ENCODE data around the gene FCHSD1.

FCHSD1 gene

GRCh38 chr5:141654298-141654697 lies 3.1 kb upstream of the FCHSD1 start:
- Histone ChIP-seq H2BK15ac (replicated peaks; ENCODE audit: low read depth) (no peak overlapping the region), H3K4me1 (ENCODE audit: control insufficient read depth, low read depth, low read length) (peaks cover 2% of the 10 kb centered on the region), H3K4me3 (ENCODE audit: low read length) (no peak overlapping the region), H3K56ac (ENCODE audit: low read length) (no peak overlapping the region), H3K27me3 (ENCODE audit: insufficient read depth, low read length, poor library complexity) (no peaks in the 10 kb centered on the region), H3K79me2 (ENCODE audit: control insufficient read depth, insufficient read depth, low read length) (no peaks in the 10 kb centered on the region), H3K9ac (ENCODE audit: low read length) (no peak overlapping the region), H3K23ac (ENCODE audit: low read length) (no peak overlapping the region), H4K8ac (ENCODE audit: low read depth, low read length) (no peak overlapping the region), H3K36me3 (ENCODE audit: control insufficient read depth, insufficient read depth, low read length) (peaks cover 3% of the 10 kb centered on the region), H3K4ac (ENCODE audit: low read depth, low read length) (no peak overlapping the region), H3K27ac (ENCODE audit: low read depth, low read length) (no peak overlapping the region), H3K79me1 (ENCODE audit: low read length) (no peaks in the 10 kb centered on the region), H4K5ac (ENCODE audit: low read length) (no peak overlapping the region), H2BK120ac (ENCODE audit: low read depth, low read length) (no peak overlapping the region), H2BK5ac (ENCODE audit: low read length) (no peak overlapping the region), H2AK5ac (ENCODE audit: low read length) (no peak overlapping the region), H3K4me2 (ENCODE audit: low read length) (no peak overlapping the region), H3K18ac (ENCODE audit: low read length) (no peak overlapping the region)
- no CpG with 5 or more reads among the region's 2 CpGs for WGBS (ENCODE audit: extremely low coverage, insufficient coverage, low lambda C conversion rate)
- DNase-seq = no peak

GRCh38 chr5:141651728-141652105 lies 499 bp upstream of the FCHSD1 start:
- no peak overlapping the region for H2BK15ac ChIP-seq (replicated peaks; ENCODE audit: low read depth)
- no peak for DNase-seq
- no peak overlapping the region for H4K5ac ChIP-seq (ENCODE audit: low read length)
- WGBS (ENCODE audit: extremely low coverage, insufficient coverage, low lambda C conversion rate) = no CpG with 5 or more reads among the region's 9 CpGs
- H3K4ac ChIP-seq (ENCODE audit: low read depth, low read length) = no peak overlapping the region
- H3K23ac ChIP-seq (ENCODE audit: low read length) = no peak overlapping the region
- peaks cover 2% of the 10 kb centered on the region for H3K36me3 ChIP-seq (ENCODE audit: control insufficient read depth, insufficient read depth, low read length)
- no peaks in the 10 kb centered on the region for H3K27me3 ChIP-seq (ENCODE audit: insufficient read depth, low read length, poor library complexity)
- H3K4me3 ChIP-seq (ENCODE audit: low read length) = no peak overlapping the region
- no peaks in the 10 kb centered on the region for H3K79me2 ChIP-seq (ENCODE audit: control insufficient read depth, insufficient read depth, low read length)
- no peak overlapping the region for H2BK5ac ChIP-seq (ENCODE audit: low read length)
- H3K18ac ChIP-seq (ENCODE audit: low read length) = no peak overlapping the region
- peak overlapping the region; percentile 37 for H3K4me2 ChIP-seq (ENCODE audit: low read length)
- peaks cover 2% of the 10 kb centered on the region for H3K4me1 ChIP-seq (ENCODE audit: control insufficient read depth, low read depth, low read length)
- peak overlapping the region; percentile 43 for H3K9ac ChIP-seq (ENCODE audit: low read length)
- H3K56ac ChIP-seq (ENCODE audit: low read length) = peak overlapping the region; percentile 44
- no peak overlapping the region for H3K27ac ChIP-seq (ENCODE audit: low read depth, low read length)
- no peak overlapping the region for H4K8ac ChIP-seq (ENCODE audit: low read depth, low read length)
- no peak overlapping the region for H2AK5ac ChIP-seq (ENCODE audit: low read length)
- no peak overlapping the region for H2BK120ac ChIP-seq (ENCODE audit: low read depth, low read length)
- H3K79me1 ChIP-seq (ENCODE audit: low read length) = no peaks in the 10 kb centered on the region

- no peak overlapping the region for H2BK120ac ChIP-seq (ENCODE audit: low read depth, low read length)
- H3K27me3 ChIP-seq (ENCODE audit: insufficient read depth, low read length, poor library complexity) = no peaks in the 10 kb centered on the region
- H3K79me1 ChIP-seq (ENCODE audit: low read length) = no peaks in the 10 kb centered on the region
- no peak overlapping the region for H3K4ac ChIP-seq (ENCODE audit: low read depth, low read length)
- H4K5ac ChIP-seq (ENCODE audit: low read length) = no peak overlapping the region
- H3K9ac ChIP-seq (ENCODE audit: low read length) = no peak overlapping the region
- H3K18ac ChIP-seq (ENCODE audit: low read length) = no peak overlapping the region
- peaks cover 2% of the 10 kb centered on the region for H3K4me1 ChIP-seq (ENCODE audit: control insufficient read depth, low read depth, low read length)
- H3K79me2 ChIP-seq (ENCODE audit: control insufficient read depth, insufficient read depth, low read length) = no peaks in the 10 kb centered on the region
- H3K27ac ChIP-seq (ENCODE audit: low read depth, low read length) = no peak overlapping the region
- no peak overlapping the region for H3K56ac ChIP-seq (ENCODE audit: low read length)
- no peak overlapping the region for H2BK5ac ChIP-seq (ENCODE audit: low read length)
- no peak overlapping the region for H2AK5ac ChIP-seq (ENCODE audit: low read length)
- DNase-seq = no peak
- H3K36me3 ChIP-seq (ENCODE audit: control insufficient read depth, insufficient read depth, low read length) = peaks cover 2% of the 10 kb centered on the region
- no peak overlapping the region for H4K8ac ChIP-seq (ENCODE audit: low read depth, low read length)
- H3K23ac ChIP-seq (ENCODE audit: low read length) = no peak overlapping the region
- no peak overlapping the region for H3K4me2 ChIP-seq (ENCODE audit: low read length)
- H3K4me3 ChIP-seq (ENCODE audit: low read length) = no peak overlapping the region
- H2BK15ac ChIP-seq (replicated peaks; ENCODE audit: low read depth) = no peak overlapping the region
Observed at GRCh38 chr5:141649972-141650371, 1.2 kb downstream of the FCHSD1 start.

- H4K8ac ChIP-seq (ENCODE audit: low read depth, low read length) = no peak overlapping the region
- no peaks in the 10 kb centered on the region for H3K79me2 ChIP-seq (ENCODE audit: control insufficient read depth, insufficient read depth, low read length)
- H4K5ac ChIP-seq (ENCODE audit: low read length) = no peak overlapping the region
- no peak overlapping the region for H3K4me3 ChIP-seq (ENCODE audit: low read length)
- no peak overlapping the region for H3K9ac ChIP-seq (ENCODE audit: low read length)
- no peak overlapping the region for H3K23ac ChIP-seq (ENCODE audit: low read length)
- H3K4me1 ChIP-seq (ENCODE audit: control insufficient read depth, low read depth, low read length) = peaks cover 2% of the 10 kb centered on the region
- no peak overlapping the region for H2AK5ac ChIP-seq (ENCODE audit: low read length)
- DNase-seq = no peak
- no peak overlapping the region for H3K4ac ChIP-seq (ENCODE audit: low read depth, low read length)
- no peak overlapping the region for H3K4me2 ChIP-seq (ENCODE audit: low read length)
- peaks cover 2% of the 10 kb centered on the region for H3K36me3 ChIP-seq (ENCODE audit: control insufficient read depth, insufficient read depth, low read length)
- no peak overlapping the region for H2BK5ac ChIP-seq (ENCODE audit: low read length)
- H3K79me1 ChIP-seq (ENCODE audit: low read length) = no peaks in the 10 kb centered on the region
- no peak overlapping the region for H3K18ac ChIP-seq (ENCODE audit: low read length)
- peak overlapping the region; percentile 15 for H3K56ac ChIP-seq (ENCODE audit: low read length)
- no peak overlapping the region for H2BK15ac ChIP-seq (replicated peaks; ENCODE audit: low read depth)
- H2BK120ac ChIP-seq (ENCODE audit: low read depth, low read length) = no peak overlapping the region
- no peaks in the 10 kb centered on the region for H3K27me3 ChIP-seq (ENCODE audit: insufficient read depth, low read length, poor library complexity)
- H3K27ac ChIP-seq (ENCODE audit: low read depth, low read length) = no peak overlapping the region
- WGBS (ENCODE audit: extremely low coverage, insufficient coverage, low lambda C conversion rate) = no CpG with 5 or more reads among the region's 17 CpGs
Observed at GRCh38 chr5:141649056-141649688, 2.0 kb downstream of the FCHSD1 start.

- Histone ChIP-seq H3K4me1 (ENCODE audit: control insufficient read depth, low read depth, low read length) (peaks cover 2% of the 10 kb centered on the region), H2BK5ac (ENCODE audit: low read length) (no peak overlapping the region)
Observed at GRCh38 chr5:141647851-141648250, 3.4 kb downstream of the FCHSD1 start.

GRCh38 chr5:141647242-141647641 lies 4.0 kb downstream of the FCHSD1 start:
- no peaks in the 10 kb centered on the region for H3K79me2 ChIP-seq (ENCODE audit: control insufficient read depth, insufficient read depth, low read length)

More at GRCh38 chr5:141647851-141648250, 3.4 kb downstream of the FCHSD1 start:
- no peak overlapping the region for H2AK5ac ChIP-seq (ENCODE audit: low read length)
- no peak overlapping the region for H3K18ac ChIP-seq (ENCODE audit: low read length)
- H4K5ac ChIP-seq (ENCODE audit: low read length) = no peak overlapping the region
- H3K79me1 ChIP-seq (ENCODE audit: low read length) = no peaks in the 10 kb centered on the region
- H3K56ac ChIP-seq (ENCODE audit: low read length) = no peak overlapping the region
- H3K4me3 ChIP-seq (ENCODE audit: low read length) = no peak overlapping the region
- no peak overlapping the region for H4K8ac ChIP-seq (ENCODE audit: low read depth, low read length)
- no peak overlapping the region for H3K27ac ChIP-seq (ENCODE audit: low read depth, low read length)
- no peak overlapping the region for H2BK15ac ChIP-seq (replicated peaks; ENCODE audit: low read depth)
- no CpG with 5 or more reads among the region's 3 CpGs for WGBS (ENCODE audit: extremely low coverage, insufficient coverage, low lambda C conversion rate)
- H2BK120ac ChIP-seq (ENCODE audit: low read depth, low read length) = no peak overlapping the region
- H3K79me2 ChIP-seq (ENCODE audit: control insufficient read depth, insufficient read depth, low read length) = no peaks in the 10 kb centered on the region
- no peaks in the 10 kb centered on the region for H3K36me3 ChIP-seq (ENCODE audit: control insufficient read depth, insufficient read depth, low read length)
- H3K27me3 ChIP-seq (ENCODE audit: insufficient read depth, low read length, poor library complexity) = no peaks in the 10 kb centered on the region
- no peak overlapping the region for H3K9ac ChIP-seq (ENCODE audit: low read length)
- H3K23ac ChIP-seq (ENCODE audit: low read length) = no peak overlapping the region
- H3K4me2 ChIP-seq (ENCODE audit: low read length) = no peak overlapping the region
- DNase-seq = no peak
- no peak overlapping the region for H3K4ac ChIP-seq (ENCODE audit: low read depth, low read length)

More at GRCh38 chr5:141647242-141647641, 4.0 kb downstream of the FCHSD1 start:
- H3K4me3 ChIP-seq (ENCODE audit: low read length) = no peak overlapping the region
- H3K27me3 ChIP-seq (ENCODE audit: insufficient read depth, low read length, poor library complexity) = no peaks in the 10 kb centered on the region
- H3K27ac ChIP-seq (ENCODE audit: low read depth, low read length) = no peak overlapping the region
- no peak overlapping the region for H2BK120ac ChIP-seq (ENCODE audit: low read depth, low read length)
- H3K4ac ChIP-seq (ENCODE audit: low read depth, low read length) = no peak overlapping the region
- no peak for DNase-seq
- no peak overlapping the region for H3K23ac ChIP-seq (ENCODE audit: low read length)
- H3K36me3 ChIP-seq (ENCODE audit: control insufficient read depth, insufficient read depth, low read length) = no peaks in the 10 kb centered on the region
- H4K8ac ChIP-seq (ENCODE audit: low read depth, low read length) = no peak overlapping the region
- H3K79me1 ChIP-seq (ENCODE audit: low read length) = no peaks in the 10 kb centered on the region
- no peak overlapping the region for H3K18ac ChIP-seq (ENCODE audit: low read length)
- no peak overlapping the region for H2BK15ac ChIP-seq (replicated peaks; ENCODE audit: low read depth)
- no peak overlapping the region for H2BK5ac ChIP-seq (ENCODE audit: low read length)
- WGBS (ENCODE audit: extremely low coverage, insufficient coverage, low lambda C conversion rate) = no CpG with 5 or more reads among the region's 5 CpGs
- no peak overlapping the region for H3K56ac ChIP-seq (ENCODE audit: low read length)
- H3K9ac ChIP-seq (ENCODE audit: low read length) = no peak overlapping the region
- H2AK5ac ChIP-seq (ENCODE audit: low read length) = no peak overlapping the region
- H3K4me2 ChIP-seq (ENCODE audit: low read length) = no peak overlapping the region
- H4K5ac ChIP-seq (ENCODE audit: low read length) = no peak overlapping the region
- peaks cover 2% of the 10 kb centered on the region for H3K4me1 ChIP-seq (ENCODE audit: control insufficient read depth, low read depth, low read length)

Data from mesendoderm (in vitro differentiated cells).